ENCODE measurements around the gene TMEM255B.
"Not testable (repeated sequence)": the region's sequence is repeated elsewhere in the genome, so short reads cannot be mapped to it uniquely, and the experiment has no call there.

Gene TMEM255B

DNA sequence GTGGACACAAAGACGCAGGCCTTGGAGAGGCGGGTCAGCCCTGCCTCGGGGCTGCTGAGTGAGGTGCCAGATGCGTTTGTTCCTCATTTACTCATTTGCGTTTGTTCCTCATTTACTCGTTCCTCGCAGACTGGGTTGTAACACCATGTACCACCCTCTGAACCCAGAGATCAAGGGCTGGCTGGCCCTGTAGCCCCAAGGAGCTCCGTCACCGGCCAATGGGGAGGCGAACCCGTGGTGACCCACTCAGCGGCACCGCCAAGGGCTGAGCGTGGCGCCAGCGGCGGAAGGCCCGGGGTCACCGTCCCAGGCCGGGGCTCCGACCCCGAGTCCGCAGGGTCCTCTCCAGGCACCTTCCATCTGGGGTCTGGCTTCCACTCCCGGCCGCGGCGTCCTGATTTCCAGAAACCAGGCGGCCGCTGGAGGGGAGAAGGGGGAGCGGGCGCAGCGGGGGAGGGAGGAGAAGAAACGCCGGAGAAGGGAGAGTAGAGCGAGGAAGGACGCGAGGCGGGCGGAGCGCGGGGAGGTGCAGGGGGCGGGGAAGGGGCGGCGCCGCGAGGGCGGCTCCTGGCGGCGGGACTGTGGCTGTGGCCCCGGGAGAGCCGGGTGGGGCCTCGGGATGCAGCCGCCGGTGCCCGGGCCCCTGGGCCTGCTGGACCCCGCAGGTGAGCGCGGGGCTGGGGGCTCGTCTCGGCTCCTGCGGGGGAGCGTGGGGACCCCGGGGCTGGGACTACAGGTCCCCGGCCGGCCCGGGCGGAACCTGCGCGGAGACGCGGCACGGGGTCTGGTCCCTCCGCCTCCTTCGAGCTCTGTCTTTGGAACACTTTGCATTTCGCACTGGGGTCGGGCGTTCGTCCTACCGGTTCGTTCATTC, at the start of gene TMEM255B:
TSS of gene TMEM255B (plus strand) at position 576 of the 874 bp plus-strand sequence. CDS start at position 620, 44 bp downstream.
- peak; percentile 43 to 59 for DNase-seq (ENCODE audit: low read depth in 2 of 2)

DNA sequence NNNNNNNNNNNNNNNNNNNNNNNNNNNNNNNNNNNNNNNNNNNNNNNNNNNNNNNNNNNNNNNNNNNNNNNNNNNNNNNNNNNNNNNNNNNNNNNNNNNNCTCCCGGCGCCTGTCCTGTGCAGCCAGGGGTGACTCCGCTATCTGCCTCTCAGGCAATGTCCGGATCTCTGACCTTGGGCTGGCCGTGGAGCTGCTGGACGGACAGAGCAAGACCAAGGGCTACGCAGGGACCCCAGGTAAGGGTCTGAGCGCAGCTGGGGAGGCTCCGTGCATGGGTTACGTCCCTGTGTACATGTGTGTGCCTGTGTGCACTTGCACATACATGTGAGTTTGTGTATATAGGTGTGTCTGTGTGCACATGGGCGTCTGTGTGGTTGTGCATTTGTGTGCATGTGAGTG, 36.1 kb upstream of the TMEM255B start:
- no peak for DNase-seq (ENCODE audit: low read depth in 2 of 2)

DNA sequence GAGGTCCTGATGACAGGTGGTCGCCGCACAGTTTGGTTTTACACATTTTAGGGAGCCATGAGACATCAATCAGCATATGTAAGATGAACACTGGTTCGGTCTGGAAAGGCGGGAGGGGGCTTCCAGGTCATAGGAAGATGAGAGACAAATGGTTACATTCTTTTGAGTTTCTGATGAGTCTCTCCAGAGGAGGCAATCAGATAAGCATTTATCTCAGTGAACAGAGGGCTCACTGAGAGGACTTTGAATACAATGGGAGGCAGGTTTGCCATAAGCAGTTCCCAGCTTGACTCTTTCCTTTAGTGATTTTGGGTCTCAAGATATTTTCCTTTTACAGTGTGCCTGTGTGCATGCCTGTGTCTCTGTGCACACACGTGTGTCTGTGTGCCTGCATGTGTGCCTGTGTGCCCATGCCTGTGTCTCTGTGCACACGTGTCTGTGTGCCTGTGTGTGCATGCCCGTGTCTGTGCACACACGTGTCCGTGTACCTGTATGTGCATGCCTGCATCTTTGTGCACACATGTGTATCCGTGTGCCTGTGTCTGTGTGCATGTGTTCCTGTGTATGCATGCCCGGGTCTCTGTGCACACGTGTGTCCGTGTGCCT, 35.5 kb upstream of the TMEM255B start:
- DNase-seq (ENCODE audit: low read depth in 2 of 2) = no peak

DNA sequence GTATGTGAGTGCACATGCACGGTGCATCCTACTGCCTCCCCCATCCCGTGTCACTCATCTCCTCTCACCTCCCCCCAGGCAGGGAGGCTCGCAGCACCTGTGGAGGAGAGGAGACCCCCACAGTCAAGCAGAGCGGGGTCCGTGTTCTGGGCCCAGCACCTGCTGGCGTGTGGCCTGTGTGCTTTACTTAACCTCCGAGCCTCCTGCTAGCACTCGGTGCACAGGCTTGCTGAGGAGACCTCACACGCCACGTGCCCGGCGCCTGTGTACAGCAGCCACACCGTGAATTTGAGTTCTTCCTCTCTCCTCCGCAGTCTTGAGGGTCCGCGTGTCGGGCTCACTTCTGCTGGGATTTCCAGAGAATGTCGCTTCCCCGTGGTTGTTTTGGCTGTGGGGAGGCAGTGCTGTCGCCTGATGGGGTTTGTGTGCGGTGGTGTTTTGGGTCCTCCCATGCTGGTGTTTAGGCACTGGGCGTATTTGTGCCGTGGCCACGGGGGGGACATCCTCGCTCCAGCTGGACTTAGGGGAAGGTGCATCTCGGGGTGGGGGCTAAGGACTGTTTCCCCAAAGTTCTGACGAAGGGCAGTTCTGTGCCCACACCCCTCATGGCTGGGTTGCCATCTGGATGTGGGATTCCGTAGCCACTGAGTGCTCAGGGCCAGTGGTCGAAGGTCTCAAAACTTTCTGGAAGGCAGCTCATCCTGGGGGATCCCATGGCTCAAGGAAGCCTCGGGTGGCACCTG, 34.8 kb upstream of the TMEM255B start:
- no peak for DNase-seq (ENCODE audit: low read depth in 2 of 2)

DNA sequence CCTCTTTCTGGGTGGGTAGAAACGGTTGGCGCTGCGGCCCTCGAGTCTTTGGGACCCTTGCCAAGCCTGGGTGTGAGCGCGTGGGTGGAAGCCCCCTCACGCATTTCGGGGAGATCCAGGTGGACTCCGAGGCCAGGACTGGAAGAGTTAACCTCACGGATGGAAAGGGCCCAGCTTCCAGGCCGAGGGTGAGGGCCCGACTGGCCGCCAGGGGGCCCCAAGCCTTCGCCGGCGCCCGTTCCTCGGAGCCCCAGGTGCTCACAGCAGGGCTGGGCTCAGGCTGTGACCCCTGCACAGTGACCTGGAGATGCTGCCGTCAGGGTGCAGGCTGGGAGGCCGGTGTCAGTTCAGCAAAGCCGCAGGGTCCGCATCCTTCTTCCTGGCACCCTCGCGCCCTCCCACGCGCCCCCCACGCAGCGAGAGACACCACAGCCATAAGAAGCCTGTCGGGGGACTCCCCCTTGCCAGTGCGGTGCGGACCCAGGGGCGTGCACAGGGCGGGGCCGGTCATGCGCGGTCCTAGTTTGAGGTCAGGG, 34.2 kb upstream of the TMEM255B start:
- DNase-seq (ENCODE audit: low read depth in 2 of 2) = peak; percentile 68 to 79

DNA sequence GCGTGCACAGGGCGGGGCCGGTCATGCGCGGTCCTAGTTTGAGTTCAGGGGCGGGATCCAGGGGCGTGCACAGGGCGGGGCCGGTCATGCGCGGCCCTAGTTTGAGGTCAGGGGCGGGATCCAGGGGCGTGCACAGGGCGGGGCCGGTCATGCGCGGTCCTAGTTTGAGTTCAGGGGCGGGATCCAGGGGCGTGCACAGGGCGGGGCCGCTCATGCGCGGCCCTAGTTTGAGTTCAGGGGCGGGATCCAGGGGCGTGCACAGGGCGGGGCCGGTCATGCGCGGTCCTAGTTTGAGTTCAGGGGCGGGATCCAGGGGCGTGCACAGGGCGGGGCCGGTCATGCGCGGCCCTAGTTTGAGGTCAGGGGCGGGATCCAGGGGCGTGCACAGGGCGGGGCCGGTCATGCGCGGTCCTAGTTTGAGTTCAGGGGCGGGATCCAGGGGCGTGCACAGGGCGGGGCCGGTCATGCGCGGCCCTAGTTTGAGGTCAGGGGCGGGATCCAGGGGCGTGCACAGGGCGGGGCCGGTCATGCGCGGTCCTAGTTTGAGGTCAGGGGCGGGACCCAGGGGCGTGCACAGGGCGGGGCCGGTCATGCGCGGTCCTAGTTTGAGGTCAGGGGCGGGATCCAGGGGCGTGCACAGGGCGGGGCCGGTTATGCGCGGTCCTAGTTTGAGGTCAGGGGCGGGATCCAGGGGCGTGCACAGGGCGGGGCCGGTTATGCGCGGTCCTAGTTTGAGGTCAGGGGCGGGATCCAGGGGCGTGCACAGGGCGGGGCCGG, 33.5 kb upstream of the TMEM255B start:
- peak; percentile 12 to 47 for DNase-seq (ENCODE audit: low read depth in 2 of 2)

DNA sequence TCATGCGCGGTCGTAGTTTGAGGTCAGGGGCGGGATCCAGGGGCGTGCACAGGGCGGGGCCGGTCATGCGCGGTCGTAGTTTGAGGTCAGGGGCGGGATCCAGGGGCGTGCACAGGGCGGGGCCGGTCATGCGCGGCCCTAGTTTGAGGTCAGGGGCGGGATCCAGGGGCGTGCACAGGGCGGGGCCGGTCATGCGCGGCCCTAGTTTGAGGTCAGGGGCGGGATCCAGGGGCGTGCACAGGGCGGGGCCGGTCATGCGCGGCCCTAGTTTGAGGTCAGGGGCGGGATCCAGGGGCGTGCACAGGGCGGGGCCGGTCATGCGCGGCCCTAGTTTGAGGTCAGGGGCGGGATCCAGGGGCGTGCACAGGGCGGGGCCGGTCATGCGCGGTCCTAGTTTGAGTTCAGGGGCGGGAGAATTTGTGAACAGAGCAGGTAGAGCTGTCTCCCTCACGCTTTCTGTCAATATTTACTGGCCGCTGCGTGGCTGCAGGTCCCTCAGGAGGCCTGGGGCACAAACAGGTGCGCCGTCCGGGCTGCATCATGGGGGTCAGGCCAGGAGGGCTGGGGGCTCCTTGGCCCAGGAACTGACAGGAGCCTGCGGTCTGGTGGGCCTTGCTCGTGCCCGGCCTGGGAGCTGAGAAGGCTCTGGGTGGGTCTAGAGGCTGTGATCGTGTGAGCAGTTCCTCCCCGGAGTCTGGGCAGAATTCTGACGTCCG, 32.8 kb upstream of the TMEM255B start:
- not testable (repeated sequence) for DNase-seq (ENCODE audit: low read depth in 2 of 2)

DNA sequence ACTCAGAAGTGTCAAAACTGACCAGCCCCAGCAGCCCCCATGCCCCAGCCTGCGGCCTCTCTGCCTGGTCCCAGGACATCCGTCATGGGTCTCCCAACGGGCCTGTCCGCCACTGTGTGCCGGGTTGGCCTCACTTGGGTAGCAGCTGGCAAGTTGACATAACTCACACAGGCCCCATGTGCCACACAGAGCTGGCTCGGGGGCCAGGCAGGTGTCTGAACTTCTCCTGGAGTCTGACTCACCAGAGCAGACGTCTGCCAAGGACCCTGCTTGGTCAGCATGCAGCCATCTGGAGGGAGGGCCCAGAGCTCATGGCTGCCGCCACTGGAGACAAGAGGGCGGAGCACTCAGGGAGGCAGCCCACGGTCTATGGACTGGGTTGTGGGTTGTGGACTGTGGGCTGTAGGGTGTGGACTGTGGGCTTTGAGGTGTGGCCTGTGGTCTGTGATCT, 32.0 kb upstream of the TMEM255B start:
- DNase-seq (ENCODE audit: low read depth in 2 of 2) = no peak

DNA sequence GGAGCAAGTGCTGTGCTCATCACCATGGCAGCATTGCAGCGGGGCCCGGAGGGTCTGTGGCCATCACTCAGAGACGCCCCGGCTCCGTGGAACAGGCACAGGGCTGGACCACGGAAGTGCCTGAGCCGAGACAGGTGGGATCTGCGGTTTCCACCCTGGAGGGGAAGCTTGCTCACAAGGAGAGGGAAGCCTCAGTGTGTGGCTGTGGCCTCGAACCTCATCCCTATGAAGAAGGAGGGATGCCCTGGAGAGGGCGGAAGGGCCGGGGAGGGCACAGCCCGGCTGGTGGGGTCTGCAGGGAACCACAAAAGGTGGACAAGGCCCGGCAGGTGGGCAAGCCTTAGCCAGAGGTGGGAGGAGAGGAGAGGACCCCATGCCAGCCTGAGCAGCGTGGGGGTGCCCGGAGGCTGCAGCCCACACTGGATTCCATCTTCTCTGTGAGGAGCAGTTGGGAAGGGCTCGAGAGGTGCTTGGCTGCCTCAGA, 30.4 kb upstream of the TMEM255B start:
- no peak for DNase-seq (ENCODE audit: low read depth in 2 of 2)

DNA sequence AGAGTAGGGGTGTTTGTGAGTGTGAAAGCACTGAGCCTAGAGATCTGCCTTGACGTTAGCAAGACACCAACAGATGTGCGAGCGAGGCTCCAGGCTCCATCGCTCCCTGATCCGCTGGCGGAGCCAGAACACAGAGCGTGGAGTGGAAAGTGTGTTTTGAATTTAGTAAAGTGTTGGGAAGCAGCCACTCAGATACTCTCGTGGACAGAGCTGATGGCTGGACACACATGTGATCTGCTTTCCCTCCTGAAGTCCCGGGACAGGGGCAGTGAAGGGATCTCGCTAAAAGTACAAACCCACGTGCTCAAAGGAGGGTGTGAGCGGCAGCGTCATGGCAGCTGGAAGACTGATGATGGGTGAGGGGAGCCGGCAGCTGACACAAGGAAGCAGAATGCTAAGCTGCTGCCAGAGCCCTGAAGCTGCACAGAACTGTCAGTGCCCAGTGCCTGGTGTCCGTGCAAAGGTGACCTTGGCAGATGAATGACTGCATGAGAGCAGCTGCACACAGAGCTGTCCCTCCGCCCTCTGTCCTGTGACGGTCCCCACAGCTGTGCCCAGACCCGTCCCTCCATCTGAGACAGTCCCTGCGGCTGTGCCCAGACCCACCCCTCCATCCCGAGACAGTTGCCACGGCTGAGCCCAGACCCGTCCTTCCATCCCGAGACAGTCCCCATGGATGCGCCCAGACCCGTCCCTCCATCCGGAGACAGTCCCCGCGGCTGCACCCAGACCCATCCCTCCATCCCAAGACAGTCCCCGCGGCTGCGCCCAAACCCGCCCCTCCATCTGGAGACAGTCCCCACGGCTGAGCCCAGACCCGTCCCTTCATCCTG, 29.6 kb upstream of the TMEM255B start:
- no peak for DNase-seq (ENCODE audit: low read depth in 2 of 2)

DNA sequence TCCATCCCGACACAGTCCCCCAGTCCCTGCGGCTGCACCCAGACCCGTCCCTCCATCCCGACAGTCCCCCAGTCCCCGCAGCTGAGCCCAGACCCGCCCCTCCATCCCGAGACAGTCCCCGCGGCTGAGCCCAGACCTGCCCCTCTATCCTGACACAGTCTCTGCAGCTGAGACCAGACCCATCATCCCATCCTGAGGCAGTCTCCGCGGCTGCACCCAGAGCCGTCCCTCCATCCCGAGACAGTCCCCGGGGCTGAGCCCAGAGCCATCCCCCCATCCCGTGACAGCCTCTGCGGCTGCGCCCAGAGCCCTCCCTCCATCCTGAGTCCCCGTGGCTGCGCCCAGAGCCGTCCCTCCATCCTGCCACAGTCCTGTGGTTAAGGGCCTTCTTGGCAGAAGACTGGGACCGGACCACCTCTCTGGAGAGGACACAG, 28.8 kb upstream of the TMEM255B start:
- DNase-seq (ENCODE audit: low read depth in 2 of 2) = no peak

DNA sequence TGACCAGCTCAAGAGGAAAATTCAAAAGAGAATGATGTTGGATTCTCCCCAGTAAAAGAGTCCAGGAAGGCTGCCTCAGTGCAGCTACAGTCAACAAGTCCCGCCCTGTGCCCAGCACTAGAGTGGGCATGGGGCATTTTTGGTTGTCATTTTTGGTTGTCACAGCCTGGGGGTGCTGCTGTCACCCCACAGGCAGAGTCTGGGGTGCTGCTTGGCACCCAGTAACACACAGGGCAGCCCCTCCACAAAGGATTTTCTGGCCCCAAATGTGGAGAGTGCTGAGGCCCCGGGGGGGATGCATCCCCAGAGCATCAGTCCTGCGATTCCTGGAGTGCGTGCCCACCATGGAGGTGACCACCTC, 28.2 kb upstream of the TMEM255B start:
- DNase-seq (ENCODE audit: low read depth in 2 of 2) = no peak

DNA sequence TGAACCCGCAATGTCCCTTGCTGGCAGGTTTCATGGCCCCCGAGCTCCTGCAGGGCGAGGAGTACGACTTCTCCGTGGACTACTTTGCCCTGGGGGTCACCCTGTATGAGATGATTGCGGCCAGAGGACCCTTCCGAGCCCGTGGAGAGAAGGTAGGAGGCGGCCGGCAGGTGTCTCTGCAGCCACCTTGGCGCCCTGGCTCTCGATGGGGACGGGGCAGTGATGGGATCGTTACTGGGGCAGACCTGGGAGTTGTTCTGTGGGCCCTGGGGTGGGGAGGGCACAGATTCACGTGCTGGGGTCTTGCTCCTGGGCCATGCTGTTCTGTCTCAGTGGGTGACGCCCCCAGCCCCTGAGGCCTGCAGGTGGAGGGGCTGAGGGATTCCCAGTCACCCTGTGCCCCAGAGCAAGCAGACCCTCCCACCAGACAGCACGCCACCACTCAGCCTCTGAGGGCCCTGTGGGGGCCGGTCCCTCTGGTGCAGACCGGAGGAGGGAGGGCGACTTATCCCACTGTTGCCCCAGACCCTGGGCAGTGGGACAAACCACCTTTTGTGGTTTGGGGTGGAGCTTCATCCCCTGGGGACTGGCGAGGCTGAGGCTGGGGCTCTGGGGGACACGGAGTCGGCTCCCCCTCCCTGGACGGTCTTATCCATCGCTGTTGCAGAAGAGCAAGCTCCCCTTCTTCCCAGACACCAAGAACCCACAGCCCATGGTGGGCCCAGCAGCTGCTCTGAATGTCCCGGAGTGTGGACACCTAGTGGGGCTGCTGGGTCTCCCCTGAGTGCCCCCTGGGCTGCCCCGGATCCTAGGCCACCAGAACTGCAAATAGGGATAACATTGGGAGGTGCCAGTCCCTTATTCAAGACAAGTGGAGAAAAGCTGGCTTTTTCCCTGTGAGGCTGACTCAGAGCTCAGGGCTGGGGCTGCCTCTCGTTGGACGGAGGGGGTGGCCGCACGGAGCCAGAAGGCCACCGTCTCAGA, 27.5 kb upstream of the TMEM255B start:
- no peak for DNase-seq (ENCODE audit: low read depth in 2 of 2)

DNA sequence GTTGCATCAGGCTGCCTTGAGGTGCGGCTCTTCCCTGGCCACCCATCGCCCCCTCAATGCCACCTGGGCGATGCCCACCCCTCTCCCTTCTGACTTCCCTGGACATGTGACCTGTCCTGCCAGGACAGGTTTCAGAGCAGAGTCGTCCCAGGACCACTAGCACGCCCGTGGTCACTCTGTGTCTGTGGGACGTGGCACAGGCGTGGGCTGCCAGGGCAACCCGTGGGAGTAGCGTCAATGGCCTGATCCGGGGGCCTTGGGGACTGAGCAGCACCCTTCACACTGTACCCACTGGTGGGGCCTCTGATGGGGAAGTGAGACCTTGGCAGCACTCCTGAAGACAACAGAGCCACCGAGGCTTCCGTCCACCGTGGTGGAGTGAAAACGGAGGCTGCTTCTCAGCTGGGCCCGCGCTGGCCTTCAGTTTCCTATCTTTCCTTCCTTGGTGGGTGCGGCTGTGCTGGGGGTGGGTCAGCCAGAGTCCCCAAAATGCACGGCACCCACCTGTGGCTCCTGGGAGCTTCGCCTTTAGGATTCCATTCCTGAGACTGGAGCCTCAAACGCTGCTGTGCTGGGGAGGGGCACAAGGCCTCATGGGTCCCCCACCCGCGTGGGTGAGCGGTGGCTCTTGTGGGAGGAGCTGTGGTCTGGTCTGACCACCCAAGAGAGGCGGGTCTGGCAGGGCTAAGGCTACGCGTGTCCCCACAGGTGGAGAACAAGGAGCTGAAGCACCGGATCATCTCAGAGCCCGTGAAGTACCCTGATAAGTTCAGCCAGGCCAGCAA, 26.7 kb upstream of the TMEM255B start:
- DNase-seq (ENCODE audit: low read depth in 2 of 2) = no peak

DNA sequence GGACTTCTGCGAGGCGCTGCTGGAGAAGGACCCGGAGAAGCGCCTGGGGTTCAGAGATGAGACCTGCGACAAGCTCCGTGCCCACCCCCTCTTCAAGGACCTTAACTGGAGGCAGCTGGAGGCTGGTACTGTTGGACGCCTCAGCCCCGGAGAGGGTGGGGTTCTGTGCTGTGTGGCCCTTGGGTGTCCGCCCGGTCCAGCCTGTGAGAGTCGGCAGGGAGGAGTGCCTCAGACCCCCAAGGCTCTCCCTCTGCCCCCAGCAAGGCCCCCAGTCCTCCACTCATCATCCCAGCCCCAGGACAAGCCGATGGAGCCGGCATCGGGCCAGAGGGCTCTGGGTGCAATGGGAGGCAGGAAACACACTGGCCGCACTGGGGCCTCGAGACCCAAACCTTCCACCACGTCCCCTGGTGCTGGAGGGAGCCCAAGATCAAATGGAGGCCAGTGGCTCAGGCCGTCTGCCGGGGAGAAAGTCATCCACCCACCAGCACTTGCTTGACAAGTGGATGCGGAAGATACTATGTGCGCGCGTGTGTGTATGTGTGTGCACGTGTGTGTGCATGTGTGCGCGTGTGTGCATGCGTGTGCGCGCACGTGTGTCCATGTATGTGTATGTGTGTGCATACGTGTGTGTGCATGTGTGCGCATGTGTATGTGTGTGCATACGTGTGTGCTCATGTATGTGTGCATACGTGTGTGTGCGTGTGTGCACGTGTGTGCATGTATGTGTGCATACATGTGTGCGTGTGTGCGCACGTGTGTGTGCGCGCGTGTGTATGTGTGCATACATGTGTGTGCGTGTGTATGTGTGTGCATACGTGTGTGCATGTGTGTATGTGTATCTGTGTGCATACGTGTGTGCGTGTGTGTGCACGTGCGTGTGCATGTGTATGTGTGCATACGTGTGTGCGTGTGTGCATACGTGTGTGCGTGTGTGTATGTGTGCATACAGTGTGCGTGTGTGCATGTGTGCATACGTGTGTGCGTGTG, 25.8 kb upstream of the TMEM255B start:
- no peak for DNase-seq (ENCODE audit: low read depth in 2 of 2)

DNA sequence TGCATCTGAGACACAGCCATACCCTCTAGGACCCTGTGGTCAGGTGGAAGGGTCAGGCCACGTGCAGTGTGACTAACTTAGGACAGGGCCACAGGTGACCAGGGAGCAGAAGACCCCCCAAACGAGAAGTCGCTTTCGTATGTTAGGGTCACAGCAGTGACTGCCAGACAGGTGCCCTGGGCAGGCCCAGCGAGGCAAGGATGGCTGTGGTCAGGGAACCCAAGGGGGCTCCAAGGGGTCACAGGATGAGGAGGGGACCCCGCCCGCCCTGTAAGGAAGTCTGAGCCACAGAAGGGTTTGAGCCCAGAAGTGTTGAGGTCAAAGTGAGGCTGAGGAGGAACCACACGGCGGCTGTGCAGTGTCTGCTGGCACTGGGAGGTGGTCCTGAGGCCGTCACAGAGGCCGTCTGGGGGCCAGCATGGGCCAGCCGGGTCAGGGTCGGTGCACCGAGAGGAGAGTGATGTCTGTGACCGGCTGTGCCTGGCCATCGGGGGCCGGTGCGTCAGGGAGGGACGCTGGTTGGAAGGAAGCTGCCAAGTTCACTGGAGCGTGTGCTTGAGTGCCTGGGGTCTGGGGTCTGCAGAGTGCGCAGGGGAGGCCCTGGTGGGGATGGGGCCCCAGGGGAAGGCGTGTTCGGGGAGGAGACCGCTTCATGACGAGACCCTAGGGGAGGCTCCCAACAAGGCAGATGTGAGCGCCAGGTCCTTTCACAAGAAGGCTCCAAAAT, 24.8 kb upstream of the TMEM255B start:
- no peak for DNase-seq (ENCODE audit: low read depth in 2 of 2)

All from stimulated activated CD8-positive, alpha-beta memory T cell treated with anti-CD3 and anti-CD28 coated beads, Interleukin-2, amount 100 ng/mL, for 1 hour (primary cell).